Measurements from ENCODE around the gene TMED8. TPM values are rescaled to one million over a fixed set of nuclear protein-coding genes. Genes with fewer than 3 reads are reported as not detected.
"Not testable (repeated sequence)": the region's sequence is repeated elsewhere in the genome, so short reads cannot be mapped to it uniquely, and the experiment has no call there.

Gene TMED8
- total RNA-seq, 4 donors from 2014 or later: 5.3 to 11.2 (median 7.9) TPM

DNA sequence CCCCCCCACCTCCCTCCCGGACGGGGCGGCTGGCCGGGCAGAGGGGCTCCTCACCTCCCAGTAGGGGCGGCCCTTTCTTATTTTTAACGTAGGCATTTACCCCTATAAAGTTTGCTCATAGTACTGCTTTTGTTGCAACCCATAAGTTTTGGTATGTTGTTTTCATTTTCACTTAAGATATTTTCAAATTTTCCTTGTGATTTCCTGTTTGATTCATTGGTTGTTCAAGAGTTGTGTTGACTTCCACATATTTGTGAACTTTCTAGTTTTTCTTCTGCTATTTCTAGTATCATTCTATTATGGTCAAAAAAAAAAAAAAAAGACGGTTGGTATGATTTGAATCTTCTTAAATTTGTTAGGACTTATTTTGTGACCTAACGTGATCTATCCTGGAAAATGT is 39.9 kb upstream of the TMED8 start:
- H3K4me3 ChIP-seq: no peak overlapping the region
- H3K4me1 ChIP-seq: no peaks in the 10 kb centered on the region
- H3K9me3 ChIP-seq: peaks cover 5% of the 10 kb centered on the region
- H3K27me3 ChIP-seq: no peaks in the 10 kb centered on the region
- TF ChIP-seq POLR2AphosphoS5 (IDR thresholded peaks at IDR 0.05) (no peak), EP300 (IDR thresholded peaks at IDR 0.05) (no peak), POLR2A (IDR thresholded peaks at IDR 0.05) (no peak)
- TF ChIP-seq, protein P1, sequence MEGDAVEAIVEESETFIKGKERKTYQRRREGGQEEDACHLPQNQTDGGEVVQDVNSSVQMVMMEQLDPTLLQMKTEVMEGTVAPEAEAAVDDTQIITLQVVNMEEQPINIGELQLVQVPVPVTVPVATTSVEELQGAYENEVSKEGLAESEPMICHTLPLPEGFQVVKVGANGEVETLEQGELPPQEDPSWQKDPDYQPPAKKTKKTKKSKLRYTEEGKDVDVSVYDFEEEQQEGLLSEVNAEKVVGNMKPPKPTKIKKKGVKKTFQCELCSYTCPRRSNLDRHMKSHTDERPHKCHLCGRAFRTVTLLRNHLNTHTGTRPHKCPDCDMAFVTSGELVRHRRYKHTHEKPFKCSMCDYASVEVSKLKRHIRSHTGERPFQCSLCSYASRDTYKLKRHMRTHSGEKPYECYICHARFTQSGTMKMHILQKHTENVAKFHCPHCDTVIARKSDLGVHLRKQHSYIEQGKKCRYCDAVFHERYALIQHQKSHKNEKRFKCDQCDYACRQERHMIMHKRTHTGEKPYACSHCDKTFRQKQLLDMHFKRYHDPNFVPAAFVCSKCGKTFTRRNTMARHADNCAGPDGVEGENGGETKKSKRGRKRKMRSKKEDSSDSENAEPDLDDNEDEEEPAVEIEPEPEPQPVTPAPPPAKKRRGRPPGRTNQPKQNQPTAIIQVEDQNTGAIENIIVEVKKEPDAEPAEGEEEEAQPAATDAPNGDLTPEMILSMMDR (IDR thresholded peaks at IDR 0.05): no peak
- no peak for DNase-seq (ENCODE audit: low spot score in 2 of 2)
- WGBS: 91% methylated on average over 8 of the region's 8 CpGs
- H3K27ac ChIP-seq: no peak overlapping the region
- peaks cover 2% of the 10 kb centered on the region for H3K36me3 ChIP-seq

DNA sequence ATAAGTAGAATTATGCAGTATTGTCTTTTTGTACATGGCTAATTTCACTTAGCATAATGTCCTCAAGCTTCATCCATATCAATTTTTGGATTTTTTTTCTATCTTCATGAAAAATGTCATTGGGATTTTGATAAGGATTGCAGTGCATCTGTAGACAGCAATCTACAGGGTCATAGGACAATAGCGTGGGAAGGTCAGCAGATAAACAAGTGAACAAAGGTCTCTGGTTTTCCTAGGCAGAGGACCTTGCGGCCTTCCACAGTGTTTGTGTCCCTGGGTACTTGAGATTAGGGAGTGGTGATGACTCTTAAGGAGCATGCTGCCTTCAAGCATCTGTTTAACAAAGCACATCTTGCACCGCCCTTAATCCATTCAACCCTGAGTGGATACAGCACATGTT is 39.2 kb upstream of the TMED8 start:
- DNase-seq (ENCODE audit: low spot score in 2 of 2); H3K27me3 ChIP-seq; H3K36me3 ChIP-seq; H3K9me3 ChIP-seq; H3K4me1 ChIP-seq; H3K4me3 ChIP-seq; H3K27ac ChIP-seq: not testable (repeated sequence)
- 92% methylated on average over 2 of the region's 3 CpGs for WGBS

GRCh38 chr14:77415403-77416030 is 38.6 kb upstream of the TMED8 start:
- H3K9me3 ChIP-seq; DNase-seq (ENCODE audit: low spot score in 2 of 2); H3K27me3 ChIP-seq; H3K4me3 ChIP-seq; H3K36me3 ChIP-seq; H3K4me1 ChIP-seq; H3K27ac ChIP-seq: not testable (repeated sequence)
- 94% methylated on average over 10 of the region's 10 CpGs for WGBS

DNA sequence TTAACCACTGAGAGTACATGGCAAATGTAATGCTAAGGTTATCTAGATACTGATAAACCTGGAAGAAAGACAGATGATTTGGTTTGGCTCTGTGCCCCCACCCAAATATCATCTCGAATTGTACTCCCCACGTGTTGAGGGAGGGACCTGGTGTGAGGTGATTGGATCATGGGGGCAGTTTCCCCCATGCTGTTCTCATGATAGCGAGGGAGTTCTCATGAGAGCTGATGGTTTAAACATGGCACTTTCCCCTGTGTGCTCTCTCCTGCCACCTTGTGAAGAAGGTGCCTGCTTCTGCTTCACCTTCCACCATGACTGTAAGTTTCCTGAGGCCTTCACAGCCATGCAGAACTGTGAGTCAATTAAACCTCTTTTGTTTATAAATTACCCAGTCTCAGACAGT is 32.2 kb upstream of the TMED8 start:
- no peak overlapping the region for H3K27ac ChIP-seq
- H3K9me3 ChIP-seq: no peaks in the 10 kb centered on the region
- H3K4me1 ChIP-seq: no peaks in the 10 kb centered on the region
- no peaks in the 10 kb centered on the region for H3K27me3 ChIP-seq
- no peak for TF ChIP-seq POLR2A (IDR thresholded peaks at IDR 0.05)
- TF ChIP-seq, protein P1 (IDR thresholded peaks at IDR 0.05): no peak
- no peak for TF ChIP-seq POLR2AphosphoS5 (IDR thresholded peaks at IDR 0.05)
- no peak for TF ChIP-seq EP300 (IDR thresholded peaks at IDR 0.05)
- WGBS: 64% methylated on average over 3 of the region's 3 CpGs
- no peak overlapping the region for H3K4me3 ChIP-seq
- no peak for DNase-seq (ENCODE audit: low spot score in 2 of 2)
- no peaks in the 10 kb centered on the region for H3K36me3 ChIP-seq

DNA sequence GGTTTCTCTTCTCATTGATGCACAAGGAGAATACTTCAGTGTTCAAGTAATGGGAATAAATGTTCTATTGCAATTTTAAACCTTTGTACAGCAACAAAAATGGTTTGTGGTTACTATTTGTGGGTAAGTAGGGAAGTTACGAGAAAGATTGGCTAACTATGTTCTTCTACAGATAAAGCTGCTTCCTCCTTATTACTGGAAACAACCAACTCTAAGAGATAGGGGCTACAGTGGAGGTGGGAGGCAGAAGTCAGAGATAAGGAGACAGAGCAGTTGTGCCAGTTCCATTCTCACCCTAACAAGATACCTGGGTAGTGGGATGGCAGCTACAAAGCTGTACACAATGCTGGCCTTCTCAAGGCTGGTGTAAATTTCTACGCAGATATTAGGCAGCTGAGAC is 30.3 kb upstream of the TMED8 start:
- WGBS: 76% methylated on average over 2 of the region's 2 CpGs
- H3K27ac ChIP-seq: no peak overlapping the region

GRCh38 chr14:77406718-77407117 is 29.8 kb upstream of the TMED8 start:
- no peaks in the 10 kb centered on the region for H3K27me3 ChIP-seq
- H3K4me3 ChIP-seq: no peak overlapping the region
- no peaks in the 10 kb centered on the region for H3K9me3 ChIP-seq
- no peaks in the 10 kb centered on the region for H3K4me1 ChIP-seq
- no peak for DNase-seq (ENCODE audit: low spot score in 2 of 2)
- TF ChIP-seq, protein P1 (IDR thresholded peaks at IDR 0.05): no peak
- TF ChIP-seq EP300 (IDR thresholded peaks at IDR 0.05) (no peak), POLR2A (IDR thresholded peaks at IDR 0.05) (no peak)
- WGBS: 74% methylated on average over 6 of the region's 6 CpGs
- no peaks in the 10 kb centered on the region for H3K36me3 ChIP-seq
- H3K27ac ChIP-seq: no peak overlapping the region

More for the DNA sequence above, 30.3 kb upstream of the TMED8 start:
- Histone ChIP-seq H3K27me3 (no peaks in the 10 kb centered on the region), H3K4me3 (no peak overlapping the region), H3K4me1 (no peaks in the 10 kb centered on the region), H3K36me3 (no peaks in the 10 kb centered on the region), H3K9me3 (no peaks in the 10 kb centered on the region)
- TF ChIP-seq, protein P1 (IDR thresholded peaks at IDR 0.05): no peak
- TF ChIP-seq POLR2AphosphoS5 (IDR thresholded peaks at IDR 0.05) (no peak), POLR2A (IDR thresholded peaks at IDR 0.05) (no peak), EP300 (IDR thresholded peaks at IDR 0.05) (no peak)
- DNase-seq (ENCODE audit: low spot score in 2 of 2): no peak

Measured in suprapubic skin (tissue), 4 donors.